IMR-90 (cell line): ENCODE data around the gene NDUFAF5. TPM values are rescaled to one million over a fixed set of nuclear protein-coding genes. Genes with fewer than 3 reads are reported as not detected.

Experiments used
- ATAC-seq: fragments of 200-7000 bp; cut with Tn5 transposase; 2 replicates; pipeline ENCODE4 v1.9.1; 2020; ENCODE audit warnings: low read depth, mild to moderate bottlenecking, moderate library complexity
- BruUV-seq: library from RNA; stranded (reverse); fragments of 400-500 nt; replicated peaks from 2 replicates; lab custom pipeline; 2021; lab: Mats Ljungman, UMichigan
- CTCF ChIA-PET: fragments of 300-600 bp; formaldehyde crosslinking; extraction: SDS; loops from one replicate; lab custom pipeline; 2021; ENCODE audit warnings: antibody characterized with exemption; lab: Yijun Ruan, JAX
- POLR2A ChIA-PET: fragments of 300-600 bp; sonication (Branson Sonifier 250); formaldehyde crosslinking; loops from one replicate; lab custom pipeline; 2022; ENCODE audit warnings: antibody characterized with exemption; ENCODE audit not compliant: unreplicated experiment; lab: Charles Lee
- DNase-seq: peaks from one replicate; pipeline ENCODE4 v3.0.0; 2013
- H2AFZ ChIP-seq: replicated peaks from 2 replicates; pipeline ENCODE3; 2013; ENCODE audit warnings: low read length, mild to moderate bottlenecking; ENCODE audit not compliant: poor library complexity
- H2AK5ac ChIP-seq: 2 replicates; pipeline ENCODE4 v1.6.1; 2013; ENCODE audit warnings: low read depth, low read length, inconsistent platforms
- H2AK9ac ChIP-seq: replicated peaks from 2 replicates; pipeline ENCODE3; 2013; ENCODE audit warnings: mild to moderate bottlenecking, low read depth, low read length, moderate library complexity; ENCODE audit not compliant: poor library complexity
- H2BK120ac ChIP-seq: 2 replicates; pipeline ENCODE4 v1.6.1; 2013; ENCODE audit warnings: low read depth, low read length, inconsistent platforms
- H2BK15ac ChIP-seq: 3 replicates; pipeline ENCODE4 v1.6.1; 2013; ENCODE audit warnings: low read depth, low read length, inconsistent platforms
- H2BK20ac ChIP-seq: 2 replicates; pipeline ENCODE4 v1.6.1; 2013; ENCODE audit warnings: low read depth, mild to moderate bottlenecking, inconsistent platforms, low read length, moderate library complexity
- H2BK5ac ChIP-seq: 2 replicates; pipeline ENCODE4 v1.6.1; 2013; ENCODE audit warnings: mild to moderate bottlenecking, low read depth, low read length, inconsistent platforms; ENCODE audit not compliant: poor library complexity, severe bottlenecking
- H3K14ac ChIP-seq: replicated peaks from 2 replicates; pipeline ENCODE4 v1.6.1; 2013; ENCODE audit warnings: low read depth, low read length, inconsistent platforms
- H3K18ac ChIP-seq: 2 replicates; pipeline ENCODE4 v1.6.1; 2013; ENCODE audit warnings: low read depth, low read length, control low read depth
- H3K23ac ChIP-seq: 2 replicates; pipeline ENCODE4 v1.6.1; 2013; ENCODE audit warnings: low read depth, low read length, inconsistent platforms
- H3K27ac ChIP-seq: 2 replicates; pipeline ENCODE4 v1.5.1; 2013; ENCODE audit warnings: mild to moderate bottlenecking, control low read depth, low read length; ENCODE audit not compliant: insufficient read depth
- H3K27me3 ChIP-seq: 2 replicates; pipeline ENCODE4 v1.6.1; 2013; ENCODE audit warnings: low read length; ENCODE audit not compliant: control insufficient read depth, insufficient read depth
- H3K36me3 ChIP-seq: 2 replicates; pipeline ENCODE4 v1.6.1; 2013; ENCODE audit warnings: low read length, mixed read lengths; ENCODE audit not compliant: control insufficient read depth, insufficient read depth
- H3K4ac ChIP-seq: 2 replicates; pipeline ENCODE4 v1.6.1; 2013; ENCODE audit warnings: low read depth, low read length, inconsistent platforms
- H3K4me1 ChIP-seq: 2 replicates; pipeline ENCODE4 v1.6.1; 2013; ENCODE audit warnings: low read length, mixed read lengths; ENCODE audit not compliant: control insufficient read depth, insufficient read depth
- H3K4me2 ChIP-seq: 2 replicates; pipeline ENCODE4 v1.6.1; 2013; ENCODE audit warnings: low read depth, mild to moderate bottlenecking, control low read depth, low read length, moderate library complexity
- H3K4me3 ChIP-seq: 2 replicates; pipeline ENCODE4 v1.5.1; 2013; ENCODE audit warnings: low read depth, mild to moderate bottlenecking, control low read depth, low read length, moderate library complexity; ENCODE audit not compliant: insufficient read depth
- H3K56ac ChIP-seq: 2 replicates; pipeline ENCODE4 v1.6.1; 2013; ENCODE audit warnings: low read length, inconsistent platforms; ENCODE audit not compliant: insufficient read depth; ENCODE audit errors: extremely low read depth
- H3K79me1 ChIP-seq, 2 experiments: 2 replicates each; pipeline ENCODE4 v1.6.1; 2013; ENCODE audit warnings: low read length in 2 of 2, inconsistent platforms in 1 of 2, low read depth in 1 of 2
- H3K9ac ChIP-seq: 2 replicates; pipeline ENCODE4 v1.6.1; 2013; ENCODE audit warnings: low read depth, low read length, control low read depth
- H3K9me1 ChIP-seq: 2 replicates; pipeline ENCODE4 v1.6.1; 2013; ENCODE audit warnings: low read length, inconsistent platforms; ENCODE audit not compliant: insufficient read depth
- H3K9me3 ChIP-seq: 2 replicates; pipeline ENCODE4 v1.6.1; 2013; ENCODE audit warnings: low read length; ENCODE audit not compliant: control insufficient read depth, insufficient read depth
- H4K20me1 ChIP-seq: 2 replicates; pipeline ENCODE4 v1.6.1; 2013; ENCODE audit warnings: low read length, inconsistent platforms; ENCODE audit not compliant: insufficient read depth
- H4K5ac ChIP-seq: 2 replicates; pipeline ENCODE4 v1.6.1; 2013; ENCODE audit warnings: mild to moderate bottlenecking, low read depth, low read length, control low read depth
- H4K8ac ChIP-seq, 2 experiments: 2 replicates each; pipeline ENCODE4 v1.6.1; 2013; ENCODE audit warnings: low read depth in 2 of 2, low read length in 2 of 2, control low read depth in 1 of 2, inconsistent platforms in 1 of 2
- H4K91ac ChIP-seq: 2 replicates; pipeline ENCODE4 v1.6.1; 2013; ENCODE audit warnings: low read depth, low read length, inconsistent platforms; ENCODE audit not compliant: insufficient read depth
- BHLHE40 ChIP-seq: fragments of 150-350 bp; IDR thresholded peaks from 2 replicates; pipeline ENCODE4 v1.6.1; 2016; ENCODE audit warnings: mild to moderate bottlenecking, low read depth, low read length
- CEBPB ChIP-seq: IDR thresholded peaks from 2 replicates; pipeline ENCODE4 v1.6.1; 2012; ENCODE audit warnings: low read depth, low read length, improper control_type of control experiment
- CHD1 ChIP-seq: IDR thresholded peaks from 2 replicates; pipeline ENCODE4 v1.6.1; 2012; ENCODE audit warnings: low read depth, low read length, improper control_type of control experiment
- ELK1 ChIP-seq: fragments of 150-350 bp; IDR thresholded peaks from 2 replicates; pipeline ENCODE4 v1.6.1; 2016; ENCODE audit warnings: low read depth, mild to moderate bottlenecking, low read length, moderate library complexity, borderline replicate concordance
- FOS ChIP-seq: fragments of 150-350 bp; IDR thresholded peaks from 2 replicates; pipeline ENCODE4 v1.6.1; 2016; ENCODE audit warnings: low read depth, low read length
- MAFK ChIP-seq: IDR thresholded peaks from 2 replicates; pipeline ENCODE4 v1.6.1; 2012; ENCODE audit warnings: low read depth, low read length, improper control_type of control experiment
- MAZ ChIP-seq: IDR thresholded peaks from 2 replicates; pipeline ENCODE4 v1.6.1; 2012; ENCODE audit warnings: low read depth, mild to moderate bottlenecking, low read length, improper control_type of control experiment, moderate library complexity, borderline replicate concordance
- MXI1 ChIP-seq: IDR thresholded peaks from 2 replicates; pipeline ENCODE4 v1.6.1; 2012; ENCODE audit warnings: low read depth, mild to moderate bottlenecking, low read length, moderate library complexity, borderline replicate concordance
- NFE2L2 ChIP-seq: fragments of 150-350 bp; IDR thresholded peaks from 2 replicates; pipeline ENCODE4 v1.6.1; 2016; ENCODE audit warnings: low read depth, mild to moderate bottlenecking, low read length
- POLR2A ChIP-seq: IDR thresholded peaks from 2 replicates; pipeline ENCODE4 v1.6.1; 2012; ENCODE audit warnings: mild to moderate bottlenecking, low read depth, low read length
- RAD21 ChIP-seq: IDR thresholded peaks from 2 replicates; pipeline ENCODE4 v1.6.1; 2012; ENCODE audit warnings: low read length, improper control_type of control experiment
- RCOR1 ChIP-seq: IDR thresholded peaks from 2 replicates; pipeline ENCODE4 v1.6.1; 2012; ENCODE audit warnings: mild to moderate bottlenecking, low read length, improper control_type of control experiment; ENCODE audit not compliant: insufficient replicate concordance
- RFX5 ChIP-seq: IDR thresholded peaks from 2 replicates; pipeline ENCODE4 v1.8.0; 2012; ENCODE audit warnings: low read depth, mild to moderate bottlenecking, low read length, moderate library complexity
- SMC3 ChIP-seq: fragments of 150-350 bp; IDR thresholded peaks from 2 replicates; pipeline ENCODE4 v1.6.1; 2016; ENCODE audit warnings: low read depth, mild to moderate bottlenecking, antibody characterized with exemption, low read length, moderate library complexity
- WGBS, 2 experiments: methylation state at CpG; one replicate each; pipeline versions ENCODE4 v1.1.5 to v1.1.7; 2013; ENCODE audit warnings: missing lambda C conversion rate in 2 of 2; ENCODE audit not compliant: insufficient read length in 1 of 2; ENCODE audit errors: extremely low coverage in 2 of 2; 5-methylcytosine and 5-hydroxymethylcytosine counted together
- dilution Hi-C: fragments of 300-500 bp; cut with HindIII; formaldehyde crosslinking; loops from one replicate; pipeline ENCODE4 v1.14.3; 2018; ENCODE audit warnings: low sequenced_read_pairs; ENCODE audit not compliant: unreplicated experiment
- in situ Hi-C: fragments of 300-500 bp; cut with MboI; formaldehyde crosslinking; loops from 3 replicates; pipeline ENCODE4 v1.14.3; 2019; ENCODE audit warnings: low sequenced_read_pairs, inconsistent platforms, mixed read lengths
- intact Hi-C: fragments of 100-400 bp; cut with micrococcal nuclease; formaldehyde crosslinking; loops from 2 replicates; pipeline ENCODE4 v1.10.0; 2022
- polyA plus RNA-seq, 3 experiments: library from polyadenylated mRNA; depleted of rRNA; stranded (reverse); fragments of >200 nt; gene quantifications; 2 replicates each; pipeline ENCODE4 v1.2.3, GENCODE V29; 2012; ENCODE audit warnings: low replicate concordance in 1 of 3
- total RNA-seq: library from RNA; depleted of rRNA; stranded (reverse); fragments of >200 nt; gene quantifications from 2 replicates; pipeline ENCODE4 v1.2.3, GENCODE V29; 2012
- TF ChIP-seq, protein P1 (sequence below): conservative IDR thresholded peaks from 2 replicates; pipeline ENCODE4 v1.5.1; 2012; ENCODE audit warnings: mild to moderate bottlenecking, low read depth, low read length, improper control_type of control experiment
- TF ChIP-seq, protein P2 (sequence below): fragments of 150-350 bp; IDR thresholded peaks from 2 replicates; pipeline ENCODE4 v1.6.1; 2017; ENCODE audit warnings: mild to moderate bottlenecking, antibody characterized with exemption, low read length, low read depth

Gene NDUFAF5
- total and polyA plus RNA-seq, 2 of the 4 experiments (the other 2 are of a cell fraction), result 6.8 to 12.3 TPM

DNA sequence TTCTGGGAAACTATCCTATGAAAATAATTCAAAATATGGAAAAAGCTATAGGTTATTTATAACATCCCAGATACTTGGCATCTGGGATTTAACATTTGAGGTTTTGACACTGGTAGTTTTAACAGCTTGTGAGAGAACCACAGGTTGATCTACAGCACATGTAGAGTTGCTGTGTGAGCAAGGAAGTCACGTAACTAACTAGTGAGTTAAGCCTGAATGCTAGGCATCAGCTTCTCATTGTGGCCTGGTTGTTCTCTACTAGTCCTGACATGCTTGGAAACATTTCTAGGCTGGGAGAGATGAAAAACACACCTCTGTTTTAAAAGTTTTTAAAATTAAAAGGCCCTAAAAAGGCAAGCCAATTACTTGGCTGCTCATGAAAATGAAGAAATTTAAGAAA, 28.3 kb upstream of the NDUFAF5 start:
- no peak overlapping the region for H2BK20ac ChIP-seq
- H3K14ac ChIP-seq, result no peak overlapping the region
- no peaks in the 10 kb centered on the region for H3K4me1 ChIP-seq
- no TSS peak for BruUV-seq
- in situ Hi-C loops (loop anchor here (25.0 kb wide), 1 partner anchor 294 kb away; no protein-coding TSS in a partner anchor), dilution Hi-C loops (no loop called here), intact Hi-C loops (no loop called here)
- no peak overlapping the region for H3K4me2 ChIP-seq
- H2BK15ac ChIP-seq, result no peak overlapping the region
- no peak overlapping the region for H4K8ac ChIP-seq
- no peak overlapping the region for H2AFZ ChIP-seq
- TF ChIP-seq CEBPB (no peak), ELK1 (no peak), CHD1 (no peak), MAZ (no peak), RAD21 (no peak), BHLHE40 (no peak), NFE2L2 (no peak), FOS (no peak), MAFK (no peak), RCOR1 (no peak), POLR2A (no peak), SMC3 (no peak), MXI1 (no peak), RFX5 (no peak)
- TF ChIP-seq, protein P1, sequence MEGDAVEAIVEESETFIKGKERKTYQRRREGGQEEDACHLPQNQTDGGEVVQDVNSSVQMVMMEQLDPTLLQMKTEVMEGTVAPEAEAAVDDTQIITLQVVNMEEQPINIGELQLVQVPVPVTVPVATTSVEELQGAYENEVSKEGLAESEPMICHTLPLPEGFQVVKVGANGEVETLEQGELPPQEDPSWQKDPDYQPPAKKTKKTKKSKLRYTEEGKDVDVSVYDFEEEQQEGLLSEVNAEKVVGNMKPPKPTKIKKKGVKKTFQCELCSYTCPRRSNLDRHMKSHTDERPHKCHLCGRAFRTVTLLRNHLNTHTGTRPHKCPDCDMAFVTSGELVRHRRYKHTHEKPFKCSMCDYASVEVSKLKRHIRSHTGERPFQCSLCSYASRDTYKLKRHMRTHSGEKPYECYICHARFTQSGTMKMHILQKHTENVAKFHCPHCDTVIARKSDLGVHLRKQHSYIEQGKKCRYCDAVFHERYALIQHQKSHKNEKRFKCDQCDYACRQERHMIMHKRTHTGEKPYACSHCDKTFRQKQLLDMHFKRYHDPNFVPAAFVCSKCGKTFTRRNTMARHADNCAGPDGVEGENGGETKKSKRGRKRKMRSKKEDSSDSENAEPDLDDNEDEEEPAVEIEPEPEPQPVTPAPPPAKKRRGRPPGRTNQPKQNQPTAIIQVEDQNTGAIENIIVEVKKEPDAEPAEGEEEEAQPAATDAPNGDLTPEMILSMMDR, result no peak
- TF ChIP-seq, protein P2, sequence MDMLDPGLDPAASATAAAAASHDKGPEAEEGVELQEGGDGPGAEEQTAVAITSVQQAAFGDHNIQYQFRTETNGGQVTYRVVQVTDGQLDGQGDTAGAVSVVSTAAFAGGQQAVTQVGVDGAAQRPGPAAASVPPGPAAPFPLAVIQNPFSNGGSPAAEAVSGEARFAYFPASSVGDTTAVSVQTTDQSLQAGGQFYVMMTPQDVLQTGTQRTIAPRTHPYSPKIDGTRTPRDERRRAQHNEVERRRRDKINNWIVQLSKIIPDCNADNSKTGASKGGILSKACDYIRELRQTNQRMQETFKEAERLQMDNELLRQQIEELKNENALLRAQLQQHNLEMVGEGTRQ, result no peak
- no peak overlapping the region for H2BK5ac ChIP-seq
- no peaks in the 10 kb centered on the region for H3K9me1 ChIP-seq
- no peaks in the 10 kb centered on the region for H3K9me3 ChIP-seq
- POLR2A ChIA-PET, result no interaction called here
- H3K36me3 ChIP-seq, result peaks cover 6% of the 10 kb centered on the region; the same call in 1 of the 2 replicates
- H4K5ac ChIP-seq, result no peak overlapping the region
- H4K91ac ChIP-seq, result no peak overlapping the region
- H3K4ac ChIP-seq, result no peak overlapping the region
- CTCF ChIA-PET, result no interaction called here
- H3K4me3 ChIP-seq, result no peak overlapping the region
- DNase-seq, result no peak
- no peak overlapping the region for H2AK9ac ChIP-seq
- no peak overlapping the region for H2BK120ac ChIP-seq
- no peak overlapping the region for H2AK5ac ChIP-seq
- no peak overlapping the region for H3K56ac ChIP-seq
- no peaks in the 10 kb centered on the region for H4K20me1 ChIP-seq
- no peak overlapping the region for H3K18ac ChIP-seq
- H3K27ac ChIP-seq, result no peak overlapping the region
- no peaks in the 10 kb centered on the region for H3K27me3 ChIP-seq
- no peak for ATAC-seq
- H3K9ac ChIP-seq, result no peak overlapping the region
- H3K79me1 ChIP-seq, result no peaks in the 10 kb centered on the region; a peak in 1 of 4 replicates
- H3K23ac ChIP-seq, result no peak overlapping the region
- WGBS, 2 experiments, result no CpG with 5 or more reads among the region's 1 CpG
